Tibial nerve (tissue), 4 donors: Measurements from ENCODE around the gene GALNS. TPM values are rescaled to one million over a fixed set of nuclear protein-coding genes. Genes with fewer than 3 reads are reported as not detected.
A peak's percentile ranks its signal among the peaks of the same experiment; 100 is the strongest.

Experiments
- DNase-seq, 2 donors: peaks; one replicate each; pipeline ENCODE4 v3.0.0-alpha.2; 2019; ENCODE audit warnings: low spot score in 2 of 2
- H3K27ac ChIP-seq, 4 donors: fragments of 200-600 bp; sonication (generic) in 3 of 4; one replicate each; pipeline ENCODE4 v1.5.1; 2017 to 2019; ENCODE audit warnings: mild to moderate bottlenecking in 1 of 4
- H3K27me3 ChIP-seq, 2 donors: fragments of 200-600 bp; sonication (generic) in 1 of 2; one replicate each; pipeline versions ENCODE4 v1.5.1 to v1.6.0; 2017 to 2019
- H3K36me3 ChIP-seq, 3 donors: fragments of 200-600 bp; sonication (generic); one replicate each; pipeline ENCODE4 v1.5.1; 2018 to 2019
- H3K4me1 ChIP-seq, 4 donors: fragments of 200-600 bp; sonication (generic) in 3 of 4; one replicate each; pipeline ENCODE4 v1.5.1; 2017 to 2019
- H3K4me3 ChIP-seq, 4 donors: fragments of 200-600 bp; sonication (generic) in 3 of 4; one replicate each; pipeline ENCODE4 v1.5.1; 2017 to 2019; ENCODE audit warnings: mild to moderate bottlenecking in 1 of 4, moderate library complexity in 1 of 4
- H3K9me3 ChIP-seq, 4 donors: fragments of 200-600 bp; sonication (generic) in 3 of 4; one replicate each; pipeline ENCODE4 v1.5.1; 2017 to 2019
- EP300 ChIP-seq, 2 donors: sonication (generic); formaldehyde crosslinking; IDR thresholded peaks; one replicate each; pipeline ENCODE4 v1.6.1; 2017; ENCODE audit warnings: antibody characterized with exemption in 2 of 2, mild to moderate bottlenecking in 1 of 2
- POLR2A ChIP-seq, 2 donors: fragments of 450-650 bp; IDR thresholded peaks; one replicate each; pipeline ENCODE4 v1.6.1; 2017; ENCODE audit warnings: antibody characterized with exemption in 2 of 2, mild to moderate bottlenecking in 2 of 2, moderate library complexity in 2 of 2
- whole genome bisulfite sequencing, 2 donors: methylation state at CpG; one replicate each; pipeline ENCODE4 v1.1.5; 2018; 5-methylcytosine and 5-hydroxymethylcytosine counted together
- total RNA-seq, 4 donors: library from RNA; depleted of rRNA; stranded (reverse); fragments of >200 nt; gene quantifications; one replicate each; pipeline ENCODE4 v1.1.0, GENCODE V29; 2016
- TF ChIP-seq, protein P1 (sequence below), 5 experiments: fragments of 200-600 bp in 3 of 5; fragments of 450-650 bp in 2 of 5; sonication (generic) in 3 of 5; IDR thresholded peaks; one replicate each; pipeline ENCODE4 v1.5.1; 2016 to 2019; ENCODE audit warnings: antibody characterized with exemption in 5 of 5, mild to moderate bottlenecking in 3 of 5, moderate library complexity in 2 of 5

The GALNS gene
- total RNA-seq, 4 donors from 2014 or later, result 15.1 to 80.1 (median 43.2) TPM

DNA sequence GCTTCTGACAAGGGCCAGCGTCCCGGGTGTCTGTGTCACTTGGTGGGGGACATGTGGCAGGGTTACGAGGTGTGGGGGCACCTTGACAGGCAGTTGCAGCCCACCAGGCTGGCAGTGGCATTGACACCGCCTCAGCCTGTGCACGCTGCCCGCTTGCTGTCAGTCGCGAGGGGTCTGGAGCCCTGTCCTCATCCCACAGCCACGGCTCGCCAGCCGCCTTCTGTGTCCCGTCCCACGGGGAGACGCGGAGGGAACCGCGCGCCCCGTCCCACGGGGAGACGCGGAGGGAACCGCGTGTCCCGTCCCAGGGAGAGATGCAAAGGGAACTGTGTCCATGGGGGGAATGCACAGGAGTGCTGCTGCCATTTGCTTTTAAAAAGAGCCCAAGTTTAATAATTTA, 6.2 kb upstream of the GALNS start:
- H3K4me1 ChIP-seq, result peaks cover 0 to 13% (median 8%) of the 10 kb centered on the region in 4 donors
- H3K4me3 ChIP-seq, result no peak overlapping the region
- TF ChIP-seq, protein P1, sequence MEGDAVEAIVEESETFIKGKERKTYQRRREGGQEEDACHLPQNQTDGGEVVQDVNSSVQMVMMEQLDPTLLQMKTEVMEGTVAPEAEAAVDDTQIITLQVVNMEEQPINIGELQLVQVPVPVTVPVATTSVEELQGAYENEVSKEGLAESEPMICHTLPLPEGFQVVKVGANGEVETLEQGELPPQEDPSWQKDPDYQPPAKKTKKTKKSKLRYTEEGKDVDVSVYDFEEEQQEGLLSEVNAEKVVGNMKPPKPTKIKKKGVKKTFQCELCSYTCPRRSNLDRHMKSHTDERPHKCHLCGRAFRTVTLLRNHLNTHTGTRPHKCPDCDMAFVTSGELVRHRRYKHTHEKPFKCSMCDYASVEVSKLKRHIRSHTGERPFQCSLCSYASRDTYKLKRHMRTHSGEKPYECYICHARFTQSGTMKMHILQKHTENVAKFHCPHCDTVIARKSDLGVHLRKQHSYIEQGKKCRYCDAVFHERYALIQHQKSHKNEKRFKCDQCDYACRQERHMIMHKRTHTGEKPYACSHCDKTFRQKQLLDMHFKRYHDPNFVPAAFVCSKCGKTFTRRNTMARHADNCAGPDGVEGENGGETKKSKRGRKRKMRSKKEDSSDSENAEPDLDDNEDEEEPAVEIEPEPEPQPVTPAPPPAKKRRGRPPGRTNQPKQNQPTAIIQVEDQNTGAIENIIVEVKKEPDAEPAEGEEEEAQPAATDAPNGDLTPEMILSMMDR (IDR thresholded peaks at IDR 0.05), result no peak
- TF ChIP-seq EP300 (IDR thresholded peaks at IDR 0.05) (no peak), POLR2A (IDR thresholded peaks at IDR 0.05) (no peak)
- no peaks in the 10 kb centered on the region for H3K9me3 ChIP-seq
- 92 to 93% methylated on average over 25 of the region's 25 CpGs for WGBS, 2 donors
- no peak overlapping the region for H3K27ac ChIP-seq
- no peaks in the 10 kb centered on the region for H3K27me3 ChIP-seq
- DNase-seq, result no peak
- H3K36me3 ChIP-seq, result peaks cover 3 to 54% (median 22%) of the 10 kb centered on the region in 3 donors

DNA sequence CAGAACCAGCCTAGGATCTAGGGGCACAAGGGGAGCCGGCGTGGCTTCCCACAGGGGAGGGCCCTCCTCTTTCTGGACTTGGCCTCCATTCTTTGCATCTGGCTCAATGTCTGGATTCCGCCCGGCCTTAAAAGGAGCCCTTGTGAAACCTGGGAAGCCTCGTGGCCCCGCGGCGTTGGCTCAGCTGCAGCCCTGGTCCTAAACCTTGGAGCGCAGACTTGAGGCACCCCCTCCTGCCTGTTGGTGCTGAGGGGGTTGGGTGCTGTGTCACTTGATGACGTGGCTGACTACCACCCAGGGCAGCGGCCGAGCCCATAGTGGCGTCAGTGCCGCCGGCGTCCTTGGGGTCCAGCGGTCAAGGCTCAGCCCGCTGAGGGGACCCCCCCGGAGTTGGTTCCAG, 4.6 kb upstream of the GALNS start:
- no peaks in the 10 kb centered on the region for H3K9me3 ChIP-seq
- H3K36me3 ChIP-seq, result peaks cover 3 to 54% (median 22%) of the 10 kb centered on the region in 3 donors
- TF ChIP-seq EP300 (IDR thresholded peaks at IDR 0.05), result no peak
- TF ChIP-seq, protein P1 (IDR thresholded peaks at IDR 0.05), result no peak
- no peak for TF ChIP-seq POLR2A (IDR thresholded peaks at IDR 0.05)
- peaks cover 0 to 19% (median 11%) of the 10 kb centered on the region in 4 donors for H3K4me1 ChIP-seq
- H3K4me3 ChIP-seq, result no peak overlapping the region
- no peak overlapping the region for H3K27ac ChIP-seq
- DNase-seq, result no peak
- no peaks in the 10 kb centered on the region for H3K27me3 ChIP-seq
- WGBS, 2 donors, result 94 to 95% methylated on average over 10 to 19 of the region's 19 CpGs

DNA sequence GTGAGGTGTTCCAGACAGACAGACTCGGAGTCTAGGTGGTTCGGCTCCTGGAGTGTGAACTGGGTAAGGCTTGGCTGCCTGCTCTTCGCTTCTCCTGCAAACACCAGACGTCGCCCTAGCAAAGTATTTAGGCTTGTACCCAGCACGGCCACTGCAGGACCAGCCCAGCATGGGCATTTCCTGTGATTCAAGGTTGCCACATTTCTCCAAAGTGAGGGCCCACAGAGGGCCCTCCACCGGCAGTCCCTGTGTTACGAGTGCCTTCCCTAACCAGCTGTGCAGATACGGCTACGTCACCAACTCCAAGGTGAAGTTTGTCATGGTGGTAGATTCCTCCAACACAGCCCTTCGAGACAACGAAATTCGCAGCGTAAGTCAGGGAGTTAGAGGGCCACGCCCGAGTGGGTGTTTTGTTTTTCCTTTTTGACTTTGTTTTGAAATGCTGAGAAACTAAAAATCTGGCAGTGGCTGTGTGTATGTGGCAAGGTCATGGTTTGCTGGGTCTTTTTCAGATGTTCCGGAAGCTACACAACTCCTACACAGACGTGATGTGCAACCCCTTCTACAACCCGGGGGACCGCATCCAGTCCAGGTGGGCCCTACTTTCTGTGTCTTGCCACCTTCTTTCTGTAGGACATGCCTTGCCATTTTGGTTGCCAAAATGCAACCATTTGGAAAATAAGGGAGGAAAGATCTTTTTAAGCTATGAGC, 2.8 kb upstream of the GALNS start:
- DNase-seq, result no peak
- H3K9me3 ChIP-seq, result no peaks in the 10 kb centered on the region
- no peaks in the 10 kb centered on the region for H3K27me3 ChIP-seq
- no peak overlapping the region for H3K4me3 ChIP-seq
- H3K4me1 ChIP-seq, result peaks cover 0 to 38% (median 23%) of the 10 kb centered on the region in 4 donors
- H3K27ac ChIP-seq, result no peak overlapping the region
- H3K36me3 ChIP-seq, result peaks cover 3 to 54% (median 22%) of the 10 kb centered on the region in 3 donors
- TF ChIP-seq EP300 (IDR thresholded peaks at IDR 0.05), result no peak
- no peak for TF ChIP-seq POLR2A (IDR thresholded peaks at IDR 0.05)
- TF ChIP-seq, protein P1 (IDR thresholded peaks at IDR 0.05), result no peak
- WGBS, 2 donors, result 86 to 88% methylated on average over 20 of the region's 20 CpGs

DNA sequence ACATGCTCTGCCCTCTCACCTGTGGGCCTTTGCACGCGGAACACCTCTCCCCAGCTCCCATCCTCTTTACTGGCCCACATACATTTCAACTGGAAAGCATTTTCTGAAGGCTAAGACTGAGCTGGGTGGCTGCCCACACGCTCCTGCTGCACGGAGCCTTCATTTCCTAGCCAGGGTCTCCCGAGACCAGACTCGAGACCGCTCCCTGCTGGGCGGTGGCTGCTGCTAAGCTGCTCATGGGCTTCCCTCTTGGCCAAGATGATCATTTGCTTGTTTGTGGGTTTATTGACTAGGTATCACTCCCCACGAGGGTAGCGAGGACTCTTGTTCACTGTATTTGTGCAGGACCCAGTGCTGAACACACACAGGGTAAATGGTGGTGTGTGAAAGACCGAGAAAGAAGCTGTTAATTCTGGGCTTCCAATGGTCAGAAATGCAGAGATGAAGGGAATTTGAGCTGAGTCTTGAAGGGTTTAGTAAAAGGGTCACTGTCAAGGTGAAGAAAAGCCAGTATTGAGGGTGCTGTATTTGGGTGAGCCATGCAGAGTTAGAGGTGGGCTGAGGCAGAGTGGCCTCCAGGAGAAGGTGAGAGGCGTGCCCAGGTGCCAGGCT, 1.1 kb upstream of the GALNS start:
- Histone ChIP-seq H3K36me3 (peaks cover 3 to 48% (median 22%) of the 10 kb centered on the region in 3 donors), H3K4me3 (peak overlapping the region; percentile 75 to 100 (median 86)), H3K27me3 (no peaks in the 10 kb centered on the region), H3K27ac (peak overlapping the region; percentile 64 to 92 (median 84)), H3K4me1 (peaks cover 0 to 52% (median 23%) of the 10 kb centered on the region in 4 donors), H3K9me3 (no peaks in the 10 kb centered on the region)
- 14 to 15% methylated on average over 12 of the region's 12 CpGs for WGBS, 2 donors
- DNase-seq, result peak; percentile 30 to 73
- TF ChIP-seq POLR2A (IDR thresholded peaks at IDR 0.05), result no peak
- TF ChIP-seq, protein P1 (IDR thresholded peaks at IDR 0.05), result peak; percentile 35 to 61 (median 53)
